Liver (tissue), 9 donors: ENCODE data around the gene GNAT1. TPM values are rescaled to one million over a fixed set of nuclear protein-coding genes. Genes with fewer than 3 reads are reported as not detected.

ENCODE experiments used
- DNase-seq: peaks from one replicate; pipeline ENCODE4 v3.0.0-alpha.2; 2017; ENCODE audit warnings: low spot score
- H3K27ac ChIP-seq, 2 donors: one replicate each; pipeline ENCODE4 v1.7.0; 2013; ENCODE audit warnings: inconsistent platforms in 2 of 2, low read length in 2 of 2, control low read depth in 1 of 2, low read depth in 1 of 2, mild to moderate bottlenecking in 1 of 2
- H3K27me3 ChIP-seq, 4 donors: one replicate each; pipeline versions ENCODE4 v1.6.1 to v1.7.0; 2013; ENCODE audit warnings: low read length in 3 of 4, inconsistent platforms in 1 of 4, mild to moderate bottlenecking in 1 of 4, moderate library complexity in 1 of 4; ENCODE audit not compliant: control insufficient read depth in 4 of 4, insufficient read depth in 4 of 4
- H3K36me3 ChIP-seq, 4 donors: one replicate each; pipeline versions ENCODE4 v1.6.1 to v1.7.0; 2013; ENCODE audit warnings: low read length in 3 of 4, mild to moderate bottlenecking in 3 of 4, low read depth in 1 of 4, moderate library complexity in 1 of 4; ENCODE audit not compliant: control insufficient read depth in 4 of 4, insufficient read depth in 3 of 4
- H3K4me1 ChIP-seq, 4 donors: one replicate each; pipeline versions ENCODE4 v1.6.1 to v1.7.0; 2013; ENCODE audit warnings: low read length in 3 of 4, mild to moderate bottlenecking in 3 of 4, moderate library complexity in 1 of 4; ENCODE audit not compliant: control insufficient read depth in 4 of 4, insufficient read depth in 4 of 4
- H3K4me3 ChIP-seq, 3 donors: one replicate each; pipeline versions ENCODE4 v1.6.1 to v1.7.0; 2013; ENCODE audit warnings: low read length in 3 of 3, control low read depth in 1 of 3, low read depth in 1 of 3, mild to moderate bottlenecking in 1 of 3
- H3K9ac ChIP-seq, 2 donors: one replicate each; pipeline ENCODE4 v1.7.0; 2013; ENCODE audit warnings: low read length in 2 of 2, mild to moderate bottlenecking in 2 of 2, moderate library complexity in 2 of 2, control low read depth in 1 of 2, low read depth in 1 of 2
- H3K9me3 ChIP-seq, 4 donors: one replicate each; pipeline versions ENCODE4 v1.6.1 to v1.7.0; 2013; ENCODE audit warnings: low read length in 3 of 4; ENCODE audit not compliant: control insufficient read depth in 4 of 4
- ATF3 ChIP-seq: IDR thresholded peaks from 2 replicates; pipeline ENCODE4 v1.6.1; 2016; ENCODE audit warnings: antibody characterized with exemption
- CTCF ChIP-seq: fragments of 150-350 bp; IDR thresholded peaks from 2 replicates; pipeline ENCODE4 v1.5.1; 2017; ENCODE audit warnings: improper control_type of control experiment, low read depth, low read length; ENCODE audit not compliant: missing input control
- EGR1 ChIP-seq, 2 donors: IDR thresholded peaks; 2 replicates each; pipeline ENCODE4 v1.6.1; 2016 to 2018; ENCODE audit warnings: antibody characterized with exemption in 2 of 2, low read depth in 2 of 2
- FOXA1 ChIP-seq: IDR thresholded peaks from 2 replicates; pipeline ENCODE4 v1.6.1; 2016; ENCODE audit warnings: antibody characterized with exemption
- FOXA2 ChIP-seq: IDR thresholded peaks from 2 replicates; pipeline ENCODE4 v1.6.1; 2016; ENCODE audit warnings: antibody characterized with exemption
- GABPA ChIP-seq, 2 donors: IDR thresholded peaks in 1 of 2; conservative IDR thresholded peaks in 1 of 2; 2 replicates each; pipeline ENCODE4 v1.6.1; 2016; ENCODE audit warnings: antibody characterized with exemption in 2 of 2, mild to moderate bottlenecking in 1 of 2, moderate library complexity in 1 of 2
- JUND ChIP-seq, 2 donors: IDR thresholded peaks; 2 replicates each; pipeline ENCODE4 v1.6.1; 2016; ENCODE audit warnings: antibody characterized with exemption in 2 of 2
- MAX ChIP-seq: IDR thresholded peaks from 2 replicates; pipeline ENCODE4 v1.6.1; 2016; ENCODE audit warnings: antibody characterized with exemption
- NR2F2 ChIP-seq: IDR thresholded peaks from 2 replicates; pipeline ENCODE4 v1.6.1; 2016; ENCODE audit warnings: antibody characterized with exemption
- RAD21 ChIP-seq, 2 donors: IDR thresholded peaks; 2 replicates each; pipeline ENCODE4 v1.6.1; 2016; ENCODE audit warnings: antibody characterized with exemption in 2 of 2, mild to moderate bottlenecking in 2 of 2
- REST ChIP-seq: IDR thresholded peaks from 2 replicates; pipeline ENCODE4 v1.6.1; 2016; ENCODE audit warnings: antibody characterized with exemption, mild to moderate bottlenecking
- RXRA ChIP-seq, 2 donors: IDR thresholded peaks; 2 replicates each; pipeline ENCODE4 v1.6.1; 2017 to 2018; ENCODE audit warnings: antibody characterized with exemption in 2 of 2, mild to moderate bottlenecking in 1 of 2
- SP1 ChIP-seq: IDR thresholded peaks from 2 replicates; pipeline ENCODE4 v1.6.1; 2018; ENCODE audit warnings: antibody characterized with exemption, mild to moderate bottlenecking
- ZBTB33 ChIP-seq: IDR thresholded peaks from 2 replicates; pipeline ENCODE4 v1.6.1; 2016; ENCODE audit warnings: antibody characterized with exemption
- WGBS: extraction: QIAGEN DNeasy Blood & Tissue Kit; methylation state at CpG from one replicate; pipeline ENCODE4 v1.1.7; 2013; 5-methylcytosine and 5-hydroxymethylcytosine counted together
- polyA plus RNA-seq, 2 donors: library from polyadenylated mRNA; stranded (reverse) in 1 of 2; unstranded in 1 of 2; fragments of 200-250 nt in 1 of 2; fragments of >200 nt in 1 of 2; fragmentation: Nextera tagmentation in 1 of 2; extraction: Ambion mirVana in 1 of 2; gene quantifications; one replicate each; pipeline versions ENCODE4 v1.2.1 to v1.2.3, GENCODE V29; 2013 to 2015
- total RNA-seq, 2 donors: library from RNA; depleted of rRNA; stranded (reverse); fragments of >200 nt; gene quantifications; one replicate each; pipeline ENCODE4 v1.2.3, GENCODE V29; 2014
- donor health status: healthy.
- donor health status: healthy.
- donor health status: healthy.
- donor health status: healthy.
- donor health status: healthy.

Gene GNAT1
- total and polyA plus RNA-seq, 4 donors: 0.08 TPM; not detected in 3

GRCh38 chr3:50193286-50193685, 1.9 kb downstream of the GNAT1 start:
- Histone ChIP-seq H3K4me3 (no peak overlapping the region), H3K9ac (no peak overlapping the region)
- whole genome bisulfite sequencing: 47% methylated on average over 36 of the region's 36 CpGs

More at GRCh38 chr3:50193286-50193685, 1.9 kb downstream of the GNAT1 start:
- Histone ChIP-seq H3K27ac (no peak overlapping the region), H3K4me1 (peaks cover 13 to 57% (median 38%) of the 10 kb centered on the region in 4 donors), H3K36me3 (no peaks in the 10 kb centered on the region), H3K27me3 (no peaks in the 10 kb centered on the region), H3K9me3 (no peaks in the 10 kb centered on the region)
- TF ChIP-seq JUND (IDR thresholded peaks at IDR 0.05) (no peak), GABPA (IDR thresholded peaks at IDR 0.05 in 1 of 2, conservative IDR thresholded peaks at IDR 0.05 in 1 of 2) (no peak), RXRA (IDR thresholded peaks at IDR 0.05) (no peak), RAD21 (IDR thresholded peaks at IDR 0.05) (no peak), FOXA2 (no peak), EGR1 (IDR thresholded peaks at IDR 0.05; ENCODE audit: low read depth in 2 of 2) (no peak), MAX (no peak), REST (no peak), CTCF (no peak), FOXA1 (no peak), ATF3 (no peak), NR2F2 (no peak), ZBTB33 (no peak), SP1 (no peak)
- no peak for DNase-seq
